Hepatocyte (in vitro differentiated cells): ENCODE results near the gene JAKMIP3. TPM values are rescaled to one million over a fixed set of nuclear protein-coding genes. Genes with fewer than 3 reads are reported as not detected.

Experiments
- DNase-seq: peaks from one replicate; pipeline ENCODE4 v3.0.0-alpha.2; 2016; ENCODE audit warnings: low spot score
- H2AFZ ChIP-seq: fragments of 200-600 bp; sonication (generic); 2 replicates; pipeline ENCODE4 v1.6.0; 2016; ENCODE audit warnings: antibody characterized with exemption, mild to moderate bottlenecking
- H3K27ac ChIP-seq: fragments of 200-600 bp; sonication (generic); 2 replicates; pipeline ENCODE4 v1.5.1; 2016; ENCODE audit warnings: mild to moderate bottlenecking
- H3K27me3 ChIP-seq: fragments of 200-600 bp; sonication (generic); 2 replicates; pipeline ENCODE4 v1.6.1; 2016
- H3K36me3 ChIP-seq: fragments of 200-600 bp; sonication (generic); replicated peaks from 2 replicates; pipeline ENCODE4 v1.5.1; 2016; ENCODE audit warnings: low read depth; ENCODE audit not compliant: insufficient read depth
- H3K4me1 ChIP-seq: fragments of 200-600 bp; sonication (generic); 2 replicates; pipeline ENCODE4 v1.5.1; 2016; ENCODE audit warnings: mild to moderate bottlenecking, moderate library complexity; ENCODE audit not compliant: insufficient read depth
- H3K4me2 ChIP-seq: fragments of 200-600 bp; sonication (generic); 2 replicates; pipeline ENCODE4 v1.6.0; 2016
- H3K4me3 ChIP-seq: fragments of 200-600 bp; sonication (generic); 2 replicates; pipeline ENCODE4 v1.5.1; 2016; ENCODE audit warnings: mild to moderate bottlenecking
- H3K79me2 ChIP-seq: fragments of 200-600 bp; sonication (generic); 2 replicates; pipeline ENCODE4 v1.6.0; 2017; ENCODE audit warnings: mild to moderate bottlenecking
- H3K9me2 ChIP-seq: fragments of 200-600 bp; sonication (generic); replicated peaks from 2 replicates; pipeline ENCODE4 v1.6.0; 2017; ENCODE audit warnings: mild to moderate bottlenecking; ENCODE audit not compliant: insufficient read depth
- H3K9me3 ChIP-seq: fragments of 200-600 bp; sonication (generic); 2 replicates; pipeline ENCODE4 v1.5.1; 2016; ENCODE audit warnings: low read depth, mild to moderate bottlenecking
- H4K20me1 ChIP-seq: fragments of 200-600 bp; sonication (generic); 2 replicates; pipeline ENCODE4 v1.6.0; 2016; ENCODE audit warnings: mild to moderate bottlenecking; ENCODE audit not compliant: insufficient read depth, poor library complexity, severe bottlenecking
- CTCF ChIP-seq: fragments of 200-600 bp; sonication (generic); IDR thresholded peaks from 2 replicates; pipeline ENCODE4 v1.5.1; 2016; ENCODE audit warnings: antibody characterized with exemption, mild to moderate bottlenecking; ENCODE audit not compliant: poor library complexity
- EZH2 ChIP-seq: fragments of 200-600 bp; sonication (generic); IDR thresholded peaks from 2 replicates; pipeline ENCODE4 v1.6.1; 2016; ENCODE audit warnings: antibody characterized with exemption, mild to moderate bottlenecking, borderline replicate concordance
- EZH2phosphoT487 ChIP-seq: fragments of 200-600 bp; sonication (generic); IDR thresholded peaks from one replicate; pipeline ENCODE4 v1.6.1; 2018; ENCODE audit warnings: antibody characterized with exemption, mild to moderate bottlenecking, low read depth, moderate library complexity; ENCODE audit not compliant: unreplicated experiment, severe bottlenecking
- WGBS: methylation state at CpG from one replicate; pipeline ENCODE4 v1.1.6; 2016; ENCODE audit warnings: low lambda C conversion rate; ENCODE audit errors: missing lambda C conversion rate; 5-methylcytosine and 5-hydroxymethylcytosine counted together
- polyA plus RNA-seq: library from polyadenylated mRNA; unstranded; fragments of >200 nt; fragmentation: Nextera tagmentation; extraction: Ambion mirVana; gene quantifications from 2 replicates; pipeline ENCODE4 v1.2.1, GENCODE V29; 2016
- total RNA-seq: library from RNA; depleted of rRNA; stranded (reverse); fragments of >200 nt; gene quantifications from 2 replicates; pipeline ENCODE4 v1.2.3, GENCODE V29; 2014

The JAKMIP3 gene
- total and polyA plus RNA-seq, 2 experiments from 2014 or later = 0.02 to 0.10 TPM

- Histone ChIP-seq H3K4me1 (peaks cover 5% of the 10 kb centered on the region), H3K9me3 (no peaks in the 10 kb centered on the region), H2AFZ (no peak overlapping the region), H3K36me3 (no peaks in the 10 kb centered on the region), H3K9me2 (no peaks in the 10 kb centered on the region), H3K79me2 (no peaks in the 10 kb centered on the region), H3K4me2 (no peak overlapping the region), H3K27ac (no peak overlapping the region), H4K20me1 (no peaks in the 10 kb centered on the region), H3K4me3 (no peak overlapping the region), H3K27me3 (peaks cover 55% of the 10 kb centered on the region)
- TF ChIP-seq EZH2phosphoT487 (no peak), CTCF (no peak), EZH2 (no peak)
- no peak for DNase-seq
- WGBS = 91% methylated on average over 5 of the region's 5 CpGs
Measured at GRCh38 chr10:132033632-132034031, 32.1 kb upstream of the JAKMIP3 start.

- no peak overlapping the region for H3K27ac ChIP-seq
- H3K36me3 ChIP-seq = no peaks in the 10 kb centered on the region
- no peaks in the 10 kb centered on the region for H3K9me2 ChIP-seq
- no peak overlapping the region for H3K4me2 ChIP-seq
- no peaks in the 10 kb centered on the region for H4K20me1 ChIP-seq
- H3K79me2 ChIP-seq = no peaks in the 10 kb centered on the region
- peaks cover 63% of the 10 kb centered on the region for H3K27me3 ChIP-seq
- 79% methylated on average over 8 of the region's 8 CpGs for WGBS
- no peak for TF ChIP-seq EZH2phosphoT487
- TF ChIP-seq CTCF = no peak
- no peak for TF ChIP-seq EZH2
- no peak for DNase-seq
- peaks cover 5% of the 10 kb centered on the region for H3K4me1 ChIP-seq
- H3K9me3 ChIP-seq = no peaks in the 10 kb centered on the region
- H3K4me3 ChIP-seq = no peak overlapping the region
- no peak overlapping the region for H2AFZ ChIP-seq
Measured at GRCh38 chr10:132035476-132035875, 30.3 kb upstream of the JAKMIP3 start.

GRCh38 chr10:132036153-132036886, 29.4 kb upstream of the JAKMIP3 start:
- H3K79me2 ChIP-seq = no peaks in the 10 kb centered on the region
- H3K9me3 ChIP-seq = no peaks in the 10 kb centered on the region
- peak; percentile 41 for DNase-seq
- peak overlapping the region; percentile 92 for H3K4me2 ChIP-seq
- peak overlapping the region; percentile 52 for H2AFZ ChIP-seq
- no peak overlapping the region for H3K27ac ChIP-seq
- no peaks in the 10 kb centered on the region for H4K20me1 ChIP-seq
- TF ChIP-seq EZH2phosphoT487 (no peak), CTCF (no peak), EZH2 (no peak)
- peak overlapping the region; percentile 36 for H3K4me3 ChIP-seq
- peaks cover 5% of the 10 kb centered on the region for H3K4me1 ChIP-seq
- 1% methylated on average over 40 of the region's 100 CpGs for WGBS
- H3K9me2 ChIP-seq = no peaks in the 10 kb centered on the region
- H3K36me3 ChIP-seq = no peaks in the 10 kb centered on the region
- H3K27me3 ChIP-seq = peaks cover 70% of the 10 kb centered on the region
